ENCODE results near the gene CDK6.

Gene CDK6

DNA sequence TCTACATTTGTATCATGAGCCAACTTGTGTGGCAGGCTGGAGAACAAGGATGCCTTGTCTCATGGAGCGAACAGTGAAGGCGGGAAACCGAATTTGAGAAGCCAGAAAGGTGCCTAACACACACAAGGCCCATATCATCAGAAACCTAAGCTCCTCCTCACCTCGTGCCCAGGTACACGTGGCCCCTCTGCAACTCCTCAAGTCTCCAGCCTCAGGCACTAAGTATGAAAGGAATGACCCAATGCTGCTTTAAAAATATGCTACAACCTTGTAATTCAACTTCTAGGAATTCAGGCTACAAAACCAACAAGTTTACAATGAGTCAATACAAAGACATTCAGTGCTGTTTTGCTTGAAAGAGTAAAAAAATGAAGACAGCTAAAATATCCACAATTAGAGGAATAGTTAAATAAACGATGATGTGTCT lies 95.7 kb downstream of the CDK6 start:
- no peak for DNase-seq (ENCODE audit: extremely low spot score)
- CTCF ChIA-PET = interaction anchor here (1.2 to 1.4 kb wide), 2 partner anchors 14 to 76 kb away, joined by 3 to 4 read pairs; no protein-coding TSS in a partner anchor
- POLR2A ChIA-PET = no interaction called here
- TF ChIP-seq, protein P1, sequence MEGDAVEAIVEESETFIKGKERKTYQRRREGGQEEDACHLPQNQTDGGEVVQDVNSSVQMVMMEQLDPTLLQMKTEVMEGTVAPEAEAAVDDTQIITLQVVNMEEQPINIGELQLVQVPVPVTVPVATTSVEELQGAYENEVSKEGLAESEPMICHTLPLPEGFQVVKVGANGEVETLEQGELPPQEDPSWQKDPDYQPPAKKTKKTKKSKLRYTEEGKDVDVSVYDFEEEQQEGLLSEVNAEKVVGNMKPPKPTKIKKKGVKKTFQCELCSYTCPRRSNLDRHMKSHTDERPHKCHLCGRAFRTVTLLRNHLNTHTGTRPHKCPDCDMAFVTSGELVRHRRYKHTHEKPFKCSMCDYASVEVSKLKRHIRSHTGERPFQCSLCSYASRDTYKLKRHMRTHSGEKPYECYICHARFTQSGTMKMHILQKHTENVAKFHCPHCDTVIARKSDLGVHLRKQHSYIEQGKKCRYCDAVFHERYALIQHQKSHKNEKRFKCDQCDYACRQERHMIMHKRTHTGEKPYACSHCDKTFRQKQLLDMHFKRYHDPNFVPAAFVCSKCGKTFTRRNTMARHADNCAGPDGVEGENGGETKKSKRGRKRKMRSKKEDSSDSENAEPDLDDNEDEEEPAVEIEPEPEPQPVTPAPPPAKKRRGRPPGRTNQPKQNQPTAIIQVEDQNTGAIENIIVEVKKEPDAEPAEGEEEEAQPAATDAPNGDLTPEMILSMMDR (IDR thresholded peaks at IDR 0.05; ENCODE audit: control extremely low read depth, extremely low read depth, low read depth, missing control alignments) = no peak

DNA sequence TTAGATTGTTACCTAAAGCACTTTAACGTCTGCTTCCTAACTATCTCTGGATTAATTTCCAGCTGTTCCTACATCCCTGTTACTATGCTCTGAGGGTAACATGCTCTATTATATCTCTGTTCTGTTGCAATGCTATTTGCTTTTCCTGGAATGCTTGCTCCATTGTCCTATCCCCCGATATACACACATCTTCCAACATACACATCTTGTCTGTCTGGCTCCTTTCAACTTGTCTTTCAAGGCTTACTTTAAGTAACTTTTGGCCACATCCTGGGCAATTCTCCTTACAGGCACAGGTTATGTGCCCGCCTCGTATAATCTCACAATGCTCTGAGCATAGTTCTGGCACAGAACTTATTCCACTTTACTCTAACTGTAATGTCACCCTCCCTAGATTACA lies 96.2 kb downstream of the CDK6 start:
- CTCF ChIA-PET = interaction anchor here (1.2 to 1.5 kb wide), 2 partner anchors 7 to 77 kb away, joined by 3 read pairs; no protein-coding TSS in a partner anchor
- POLR2A ChIA-PET = no interaction called here
- TF ChIP-seq, protein P1 (IDR thresholded peaks at IDR 0.05; ENCODE audit: control extremely low read depth, extremely low read depth, low read depth, missing control alignments) = no peak
- DNase-seq (ENCODE audit: extremely low spot score) = no peak

DNA sequence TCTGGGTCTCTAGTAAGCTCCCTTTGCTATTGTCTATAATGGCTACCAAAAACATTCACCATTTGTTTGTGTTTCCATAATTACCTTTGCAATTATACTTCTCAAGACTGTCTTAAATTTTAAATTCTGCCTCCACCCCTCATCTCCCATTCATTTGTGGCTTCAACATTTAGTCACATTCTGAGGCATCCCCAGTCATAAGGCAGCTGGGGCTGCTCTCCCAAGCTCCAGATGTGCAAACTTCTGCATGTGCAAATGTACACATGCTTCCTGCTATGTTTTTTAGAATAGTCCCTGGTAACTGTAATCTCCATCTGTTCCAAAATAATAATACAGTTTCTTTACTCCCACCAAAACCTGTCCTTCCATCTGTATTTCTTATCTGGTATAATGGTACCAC lies 97.3 kb downstream of the CDK6 start:
- no peak for DNase-seq (ENCODE audit: extremely low spot score)
- TF ChIP-seq, protein P1 (IDR thresholded peaks at IDR 0.05; ENCODE audit: control extremely low read depth, extremely low read depth, low read depth, missing control alignments) = no peak
- ChIA-PET POLR2A (no interaction called here), CTCF (interaction anchor here (0.6 to 3.5 kb wide), 6 partner anchors 8 to 40 kb away, joined by 3 to 20 read pairs (median 4); no protein-coding TSS in a partner anchor)

DNA sequence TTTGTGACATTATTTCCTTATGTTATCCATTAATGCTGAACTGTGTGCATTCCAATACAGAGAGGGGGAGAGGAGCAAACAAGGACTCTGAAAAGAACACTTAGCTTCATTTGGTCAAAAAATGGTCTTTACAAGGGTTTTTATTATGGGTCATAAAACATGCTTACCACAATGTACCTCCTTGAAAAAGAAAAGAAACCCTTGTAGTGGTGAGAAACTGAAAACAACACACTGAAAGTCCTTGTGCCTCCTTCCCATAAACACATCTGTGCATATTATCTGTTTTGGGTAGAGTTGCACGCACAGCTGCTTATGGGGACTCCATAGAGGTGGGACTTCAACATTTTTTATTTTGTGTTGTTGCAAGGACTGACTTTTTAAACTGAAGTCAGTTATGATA lies 98.7 kb downstream of the CDK6 start:
- peak; percentile 30 for DNase-seq (ENCODE audit: extremely low spot score)
- ChIA-PET CTCF (interaction anchor here (1.1 to 3.5 kb wide), 5 partner anchors 11 to 95 kb away, joined by 3 to 20 read pairs (median 4); no protein-coding TSS in a partner anchor), POLR2A (no interaction called here)
- TF ChIP-seq, protein P1 (IDR thresholded peaks at IDR 0.05; ENCODE audit: control extremely low read depth, extremely low read depth, low read depth, missing control alignments) = no peak

DNA sequence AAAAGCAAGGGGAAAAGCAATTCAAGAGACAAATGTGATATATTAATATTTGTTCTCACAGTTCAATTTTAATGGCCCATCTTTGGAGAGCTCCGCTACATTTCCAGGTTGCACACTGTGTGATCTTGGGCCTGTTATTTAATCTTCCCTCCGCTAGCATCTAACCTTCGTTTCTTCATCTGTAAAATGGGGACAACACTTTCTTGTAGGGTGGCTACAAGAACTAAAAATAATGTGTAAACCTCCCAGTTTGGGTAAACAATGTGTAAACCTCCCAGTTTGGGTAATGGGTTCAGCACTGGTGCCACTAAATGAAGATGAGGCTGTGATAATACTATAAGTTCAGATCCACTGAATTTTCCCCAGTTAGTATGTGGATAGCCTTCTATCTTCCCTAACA lies 99.5 kb downstream of the CDK6 start:
- ChIA-PET CTCF (interaction anchor here (1.1 to 3.5 kb wide), 3 partner anchors 11 to 85 kb away, joined by 3 to 20 read pairs (median 4); no protein-coding TSS in a partner anchor), POLR2A (no interaction called here)
- no peak for DNase-seq (ENCODE audit: extremely low spot score)
- TF ChIP-seq, protein P1 (IDR thresholded peaks at IDR 0.05; ENCODE audit: control extremely low read depth, extremely low read depth, low read depth, missing control alignments) = no peak

DNA sequence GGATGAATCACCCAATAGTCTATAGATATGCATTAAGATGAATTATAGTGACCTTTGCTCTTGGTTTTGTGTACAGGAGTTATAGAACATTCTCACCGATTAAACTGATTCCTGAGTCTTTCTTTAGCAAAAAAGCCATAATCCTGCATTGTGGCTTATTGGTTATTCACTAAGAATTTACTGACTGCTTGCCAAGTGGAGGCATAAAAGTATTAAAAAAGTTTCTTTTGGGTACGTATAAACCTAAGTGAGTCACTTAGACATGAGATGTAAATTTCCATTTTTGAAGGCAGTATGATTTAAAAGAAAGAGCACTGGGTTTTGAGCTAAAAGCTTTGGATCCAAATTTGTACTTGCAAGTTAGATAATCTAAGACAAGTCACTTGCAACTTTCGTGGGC lies 100.7 kb downstream of the CDK6 start:
- ChIA-PET CTCF (interaction anchor here (1.1 to 3.5 kb wide), 2 partner anchors 12 to 14 kb away, joined by 3 to 20 read pairs; no protein-coding TSS in a partner anchor), POLR2A (no interaction called here)
- DNase-seq (ENCODE audit: extremely low spot score) = no peak
- TF ChIP-seq, protein P1 (IDR thresholded peaks at IDR 0.05; ENCODE audit: control extremely low read depth, extremely low read depth, low read depth, missing control alignments) = no peak

Data from GM10248 (cell line).